GM23338 (cell line): Measurements from ENCODE around the gene ZCCHC14. TPM values are rescaled to one million over a fixed set of nuclear protein-coding genes. Genes with fewer than 3 reads are reported as not detected.

Experiments
- ATAC-seq: fragments of 200-7000 bp; cut with Tn5 transposase; 3 replicates; pipeline ENCODE4 v1.9.1; 2020
- DNase-seq: peaks from one replicate; pipeline ENCODE4 v3.0.0-alpha.2; 2015; ENCODE audit warnings: low spot score
- H2AFZ ChIP-seq: fragments of 200-600 bp; sonication (generic); 2 replicates; pipeline ENCODE4 v1.8.0; 2016; ENCODE audit warnings: antibody characterized with exemption, mild to moderate bottlenecking, moderate library complexity
- H3F3A ChIP-seq: fragments of 200-600 bp; sonication (generic); replicated peaks from 2 replicates; pipeline ENCODE4 v1.8.0; 2017; ENCODE audit warnings: antibody characterized with exemption, mixed run types, low read depth
- H3K27ac ChIP-seq: fragments of 200-600 bp; sonication (generic); 2 replicates; pipeline ENCODE4 v1.6.1; 2016; ENCODE audit warnings: low read depth
- H3K27me3 ChIP-seq: fragments of 200-600 bp; sonication (generic); 2 replicates; pipeline ENCODE4 v1.8.0; 2016; ENCODE audit warnings: mild to moderate bottlenecking, mixed run types, moderate library complexity; ENCODE audit not compliant: insufficient read depth
- H3K36me3 ChIP-seq: fragments of 200-600 bp; sonication (generic); 2 replicates; pipeline ENCODE4 v1.8.0; 2016; ENCODE audit warnings: mild to moderate bottlenecking; ENCODE audit not compliant: insufficient read depth
- H3K4me1 ChIP-seq: fragments of 200-600 bp; sonication (generic); 2 replicates; pipeline ENCODE4 v1.8.0; 2016; ENCODE audit warnings: mild to moderate bottlenecking, moderate library complexity; ENCODE audit not compliant: insufficient read depth
- H3K4me2 ChIP-seq: fragments of 200-600 bp; sonication (generic); 2 replicates; pipeline ENCODE4 v1.7.1; 2017; ENCODE audit warnings: mixed run types
- H3K4me3 ChIP-seq: fragments of 200-600 bp; sonication (generic); 2 replicates; pipeline ENCODE4 v1.6.1; 2016; ENCODE audit warnings: mixed run types
- H3K79me2 ChIP-seq: fragments of 200-600 bp; sonication (generic); replicated peaks from 2 replicates; pipeline ENCODE4 v1.8.0; 2017; ENCODE audit warnings: mild to moderate bottlenecking; ENCODE audit not compliant: insufficient read depth
- H3K9me2 ChIP-seq: fragments of 200-600 bp; sonication (generic); 2 replicates; pipeline ENCODE4 v1.8.0; 2017; ENCODE audit not compliant: insufficient read depth
- H4K20me1 ChIP-seq: fragments of 200-600 bp; sonication (generic); replicated peaks from 2 replicates; pipeline ENCODE4 v1.8.0; 2017; ENCODE audit warnings: mild to moderate bottlenecking; ENCODE audit not compliant: insufficient read depth
- H3K27ac Mint-ChIP-seq: 2 replicates; pipeline ENCODE4 v1.8.0; 2020; ENCODE audit warnings: inconsistent platforms, mild to moderate bottlenecking, moderate library complexity, mixed read lengths
- H3K27me3 Mint-ChIP-seq: 3 replicates; pipeline ENCODE4 v1.8.0; 2022; ENCODE audit warnings: low read depth, mild to moderate bottlenecking, moderate library complexity, mixed read lengths, inconsistent platforms; ENCODE audit not compliant: insufficient read depth, poor library complexity
- H3K36me3 Mint-ChIP-seq: 3 replicates; pipeline ENCODE4 v1.8.0; 2021; ENCODE audit warnings: low read depth, mild to moderate bottlenecking, inconsistent platforms, moderate library complexity, mixed read lengths
- H3K4me1 Mint-ChIP-seq: 3 replicates; pipeline ENCODE4 v1.8.0; 2020; ENCODE audit warnings: mild to moderate bottlenecking, inconsistent platforms, mixed read lengths
- H3K4me3 Mint-ChIP-seq: 3 replicates; pipeline ENCODE4 v1.8.0; 2021; ENCODE audit warnings: moderate library complexity, mild to moderate bottlenecking, inconsistent platforms, mixed read lengths
- H3K9me3 Mint-ChIP-seq: 3 replicates; pipeline ENCODE4 v1.8.0; 2020; ENCODE audit warnings: moderate library complexity, mild to moderate bottlenecking, inconsistent platforms, mixed read lengths
- CREB1 ChIP-seq: fragments of 250-450 bp; sonication (Bioruptor Pico); IDR thresholded peaks from 2 replicates; pipeline ENCODE4 v1.5.0; 2020; ENCODE audit warnings: low read depth, mild to moderate bottlenecking, moderate library complexity
- EZH2 ChIP-seq: fragments of 200-600 bp; sonication (generic); IDR thresholded peaks from one replicate; pipeline ENCODE4 v1.8.0; 2017; ENCODE audit warnings: antibody characterized with exemption, mild to moderate bottlenecking, low read depth; ENCODE audit not compliant: unreplicated experiment
- EZH2phosphoT487 ChIP-seq: fragments of 200-600 bp; sonication (generic); IDR thresholded peaks from one replicate; pipeline ENCODE4 v1.8.1; 2018; ENCODE audit warnings: antibody characterized with exemption; ENCODE audit not compliant: unreplicated experiment
- JUNB ChIP-seq: IDR thresholded peaks from one replicate; pipeline ENCODE4 v1.6.1; 2016; ENCODE audit warnings: antibody characterized with exemption; ENCODE audit not compliant: unreplicated experiment
- NANOG ChIP-seq: IDR thresholded peaks from 2 replicates; pipeline ENCODE4 v1.6.1; 2016; ENCODE audit warnings: antibody characterized with exemption, borderline replicate concordance
- POLR2AphosphoS5 ChIP-seq: IDR thresholded peaks from 2 replicates; pipeline ENCODE4 v1.6.1; 2016; ENCODE audit warnings: antibody characterized with exemption, low read depth
- STAT1 ChIP-seq: IDR thresholded peaks from one replicate; pipeline ENCODE4 v1.6.1; 2016; ENCODE audit warnings: antibody characterized with exemption; ENCODE audit not compliant: unreplicated experiment
- ZNF114 ChIP-seq: fragments of 250-450 bp; sonication (Bioruptor Pico); IDR thresholded peaks from 2 replicates; pipeline ENCODE4 v1.5.0; 2020; ENCODE audit warnings: mild to moderate bottlenecking, moderate library complexity
- ZNF331 ChIP-seq: fragments of 250-450 bp; sonication (Bioruptor Pico); IDR thresholded peaks from 2 replicates; pipeline ENCODE4 v1.5.0; 2020; ENCODE audit warnings: low read depth, mild to moderate bottlenecking, moderate library complexity
- polyA plus RNA-seq: library from polyadenylated mRNA; unstranded; fragments of >200 nt; fragmentation: Nextera tagmentation; extraction: Ambion mirVana; gene quantifications from 2 replicates; pipeline ENCODE4 v1.2.1, GENCODE V29; 2016
- total RNA-seq: library from RNA; depleted of rRNA; stranded (reverse); fragments of >200 nt; shearing (Covaris generic); gene quantifications from 2 replicates; pipeline ENCODE4 v1.2.3, GENCODE V29; 2014
- TF ChIP-seq, protein P1 (sequence below), 2 experiments: fragments of 200-600 bp in 1 of 2; sonication (generic) in 1 of 2; conservative IDR thresholded peaks; 2 replicates each; pipeline versions ENCODE4 v1.5.1 to v1.6.1; 2016 to 2017; ENCODE audit warnings: antibody characterized with exemption in 2 of 2, low read depth in 2 of 2, mild to moderate bottlenecking in 2 of 2, moderate library complexity in 1 of 2

Gene ZCCHC14
- total and polyA plus RNA-seq, 2 experiments from 2014 or later, result 6.8 to 22.4 TPM

DNA sequence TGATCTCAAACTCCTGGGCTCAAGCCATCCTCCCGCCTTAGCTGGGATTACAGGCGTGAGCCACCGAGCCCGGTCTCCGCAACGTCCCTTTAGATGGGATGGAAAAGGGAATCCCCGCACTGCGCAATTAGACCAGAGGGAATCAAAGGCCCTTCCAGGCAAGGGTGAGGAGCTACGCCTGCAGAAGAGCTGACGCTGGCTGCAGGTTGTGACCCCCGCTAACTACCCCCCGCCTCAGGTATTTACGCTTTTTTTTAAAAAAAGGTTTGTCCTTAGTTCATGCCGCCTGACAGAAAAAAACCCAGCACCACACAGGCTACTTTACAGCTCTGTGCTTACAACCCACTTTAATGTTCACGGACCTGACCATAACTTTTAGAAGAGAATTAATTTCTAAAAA, 26.9 kb downstream of the ZCCHC14 start:
- DNase-seq (no peak), ATAC-seq (no peak)
- Histone ChIP-seq H3F3A (no peaks in the 10 kb centered on the region), H3K79me2 (peaks cover 82% of the 10 kb centered on the region), H3K9me2 (no peaks in the 10 kb centered on the region), H3K4me1 (peaks cover 5% of the 10 kb centered on the region; the same call in 1 of the 2 replicates), H4K20me1 (peaks cover 22% of the 10 kb centered on the region), H2AFZ (no peak overlapping the region), H3K4me3 (no peak overlapping the region), H3K36me3 (no peaks in the 10 kb centered on the region), H3K27ac (peak overlapping the region; percentile 42; the same call in 1 of the 2 replicates), H3K27me3 (no peaks in the 10 kb centered on the region), H3K4me2 (no peak overlapping the region)
- Mint-ChIP-seq H3K9me3 (no peaks in the 10 kb centered on the region; the same call in 2 of the 3 replicates), H3K4me1 (peaks cover 39% of the 10 kb centered on the region), H3K36me3 (no peaks in the 10 kb centered on the region), H3K27ac (peak overlapping the region; percentile 3; the same call in 1 of the 2 replicates), H3K27me3 (peaks cover 7% of the 10 kb centered on the region), H3K4me3 (no peak overlapping the region)
- TF ChIP-seq JUNB (no peak), STAT1 (no peak), EZH2phosphoT487 (no peak), NANOG (no peak), CREB1 (CRISPR knock-in tag) (no peak), ZNF114 (CRISPR knock-in tag) (no peak), EZH2 (no peak), POLR2AphosphoS5 (no peak)
- TF ChIP-seq, protein P1, sequence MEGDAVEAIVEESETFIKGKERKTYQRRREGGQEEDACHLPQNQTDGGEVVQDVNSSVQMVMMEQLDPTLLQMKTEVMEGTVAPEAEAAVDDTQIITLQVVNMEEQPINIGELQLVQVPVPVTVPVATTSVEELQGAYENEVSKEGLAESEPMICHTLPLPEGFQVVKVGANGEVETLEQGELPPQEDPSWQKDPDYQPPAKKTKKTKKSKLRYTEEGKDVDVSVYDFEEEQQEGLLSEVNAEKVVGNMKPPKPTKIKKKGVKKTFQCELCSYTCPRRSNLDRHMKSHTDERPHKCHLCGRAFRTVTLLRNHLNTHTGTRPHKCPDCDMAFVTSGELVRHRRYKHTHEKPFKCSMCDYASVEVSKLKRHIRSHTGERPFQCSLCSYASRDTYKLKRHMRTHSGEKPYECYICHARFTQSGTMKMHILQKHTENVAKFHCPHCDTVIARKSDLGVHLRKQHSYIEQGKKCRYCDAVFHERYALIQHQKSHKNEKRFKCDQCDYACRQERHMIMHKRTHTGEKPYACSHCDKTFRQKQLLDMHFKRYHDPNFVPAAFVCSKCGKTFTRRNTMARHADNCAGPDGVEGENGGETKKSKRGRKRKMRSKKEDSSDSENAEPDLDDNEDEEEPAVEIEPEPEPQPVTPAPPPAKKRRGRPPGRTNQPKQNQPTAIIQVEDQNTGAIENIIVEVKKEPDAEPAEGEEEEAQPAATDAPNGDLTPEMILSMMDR (conservative IDR thresholded peaks at IDR 0.05; ENCODE audit: low read depth in 2 of 2), result no peak

DNA sequence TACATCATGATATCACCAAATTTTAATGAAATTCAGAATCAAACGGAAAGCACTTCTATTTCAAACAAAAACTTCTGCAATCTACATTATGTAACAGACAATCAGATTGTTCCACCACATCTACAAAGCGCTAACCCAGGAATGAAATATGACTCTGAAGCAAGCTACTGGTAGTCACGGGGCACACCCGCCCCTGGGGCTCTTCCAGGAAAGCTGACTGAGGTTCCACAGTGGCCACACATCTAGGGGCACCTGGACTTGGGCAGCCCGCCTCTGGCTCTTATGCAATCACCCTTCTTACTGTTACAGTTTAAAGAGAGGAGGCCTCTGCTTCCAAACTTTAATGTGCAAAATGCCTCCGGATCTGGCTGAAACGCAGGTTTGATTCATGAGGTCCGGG, 27.5 kb downstream of the ZCCHC14 start:
- no peak overlapping the region for H3K4me3 Mint-ChIP-seq

More for the DNA sequence above, 27.5 kb downstream of the ZCCHC14 start:
- H3K9me3 Mint-ChIP-seq, result no peaks in the 10 kb centered on the region; the same call in 2 of the 3 replicates
- Histone ChIP-seq H3K9me2 (no peaks in the 10 kb centered on the region), H3K4me1 (0 out of 2 replicates have a peak, but pooled peaks cover 5% of the 10 kb centered on the region), H3K79me2 (peaks cover 82% of the 10 kb centered on the region), H3K4me2 (no peak overlapping the region), H3K27me3 (no peaks in the 10 kb centered on the region), H3K27ac (peak overlapping the region; percentile 45; the same call in 1 of the 2 replicates), H2AFZ (no peak overlapping the region), H3K36me3 (no peaks in the 10 kb centered on the region), H4K20me1 (peaks cover 17% of the 10 kb centered on the region), H3F3A (no peaks in the 10 kb centered on the region), H3K4me3 (no peak overlapping the region)
- peaks cover 7% of the 10 kb centered on the region for H3K27me3 Mint-ChIP-seq
- H3K4me1 Mint-ChIP-seq, result peaks cover 36% of the 10 kb centered on the region
- H3K27ac Mint-ChIP-seq, result no peak overlapping the region; the same call in 1 of the 2 replicates
- TF ChIP-seq ZNF331 (CRISPR knock-in tag), result no peak
- no peak for TF ChIP-seq POLR2AphosphoS5
- no peak for DNase-seq
- H3K36me3 Mint-ChIP-seq, result no peaks in the 10 kb centered on the region
- no peak for ATAC-seq
